ENCODE measurements around the gene NFATC1.

Gene NFATC1

GRCh38 chr18:79556829-79557585 is 161.3 kb downstream of the NFATC1 start:
- no peak for DNase-seq (ENCODE audit: low spot score)

DNA sequence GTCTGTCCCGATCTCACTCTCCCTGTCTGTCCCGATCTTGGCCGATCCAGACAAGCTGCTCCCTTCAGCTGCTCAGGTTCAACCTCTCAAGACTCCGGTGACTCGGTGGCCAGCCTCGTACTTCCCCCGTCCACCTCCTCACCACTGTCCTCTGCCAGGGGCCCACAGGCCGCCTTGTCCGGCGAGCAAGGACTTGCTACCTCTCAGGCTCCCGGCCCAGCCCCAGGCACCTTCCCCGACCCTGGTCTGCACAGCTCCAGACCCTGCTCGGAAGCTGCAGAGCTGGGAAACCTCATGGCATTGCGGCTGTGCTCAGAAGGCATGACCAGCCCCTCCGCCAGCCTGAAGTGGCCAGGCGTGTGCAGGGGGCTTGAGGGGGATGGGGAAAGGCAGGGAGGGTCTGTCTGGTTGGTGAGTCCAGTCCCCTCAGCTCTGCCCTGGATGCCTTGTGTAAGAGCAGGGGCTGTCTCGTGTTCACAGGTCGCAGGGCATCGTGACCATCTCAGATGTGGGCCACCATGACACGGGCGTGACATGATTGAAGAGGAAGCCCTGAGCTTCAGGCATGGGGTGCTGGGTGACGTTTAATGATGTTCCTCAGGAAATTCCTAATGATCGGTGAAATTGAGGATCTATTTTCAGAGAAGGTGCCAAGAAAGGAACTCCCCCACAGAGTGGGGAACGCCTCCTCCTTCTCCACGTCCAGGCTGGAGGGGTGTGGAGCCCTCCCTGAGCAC is 162.6 kb downstream of the NFATC1 start:
- DNase-seq (ENCODE audit: low spot score): no peak

DNA sequence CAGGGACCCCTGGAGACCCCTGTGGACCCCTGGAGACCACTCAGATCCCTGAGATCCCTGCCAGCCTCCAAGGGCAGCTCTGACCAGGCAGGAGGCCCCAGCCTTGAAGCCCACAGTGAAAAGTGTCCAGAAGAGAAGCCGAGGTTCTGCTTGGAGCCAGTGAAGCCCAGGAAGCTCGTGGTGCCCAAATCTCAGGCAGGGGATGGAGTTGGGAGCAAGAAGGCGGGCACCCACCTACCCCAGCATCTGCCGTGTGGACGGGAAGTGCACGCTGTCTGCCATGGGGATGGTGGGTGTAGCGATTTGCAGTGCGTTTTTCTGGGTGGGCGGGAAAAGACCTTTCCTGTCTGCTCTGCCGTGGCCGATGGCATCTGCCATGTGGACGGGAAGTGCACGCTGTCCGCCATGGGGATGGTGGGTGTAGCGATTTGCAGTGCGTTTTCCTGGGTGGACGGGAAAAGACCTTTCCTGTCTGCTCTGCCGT is 163.2 kb downstream of the NFATC1 start:
- no peak for DNase-seq (ENCODE audit: low spot score)

GRCh38 chr18:79559436-79559835 is 163.7 kb downstream of the NFATC1 start:
- DNase-seq (ENCODE audit: low spot score): no peak

DNA sequence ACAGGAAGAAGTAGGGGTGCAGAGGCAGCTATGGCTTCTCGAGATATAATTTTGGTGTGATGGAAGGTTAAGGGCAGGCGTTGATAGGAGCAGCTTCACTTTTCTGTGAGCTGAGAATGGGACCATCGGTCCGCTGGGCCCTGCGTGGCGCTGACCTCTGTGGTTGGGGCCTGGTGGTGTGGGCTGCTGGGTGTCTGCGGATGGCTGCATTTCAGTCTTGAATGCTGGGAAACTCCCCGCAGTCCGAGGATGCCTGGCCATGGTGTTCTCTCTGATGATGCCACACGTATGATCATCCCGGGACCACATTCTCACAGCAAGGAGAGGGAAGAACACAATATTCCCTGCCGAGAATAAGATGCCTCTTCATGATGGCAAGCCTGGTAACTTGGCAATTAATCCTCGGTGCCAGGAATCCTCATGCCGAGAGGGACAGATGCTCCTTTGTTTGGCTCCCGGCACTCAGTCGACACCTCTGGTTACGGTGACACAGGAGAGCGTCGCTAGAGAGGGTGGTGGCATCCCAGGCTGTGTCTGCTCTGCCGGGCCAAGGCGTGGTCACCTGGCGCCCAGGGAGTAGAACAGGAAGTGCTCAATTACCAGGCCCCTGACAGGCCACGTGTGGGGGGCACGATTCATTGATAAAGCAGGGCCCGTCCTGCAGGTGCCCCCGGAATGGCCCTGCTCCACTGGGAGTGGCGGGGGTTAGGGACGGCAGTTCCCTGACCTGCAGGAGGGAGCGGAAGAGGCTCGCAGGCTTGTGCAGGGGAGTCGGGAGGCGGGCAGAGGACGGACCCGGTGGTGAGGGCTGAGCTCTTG is 164.5 kb downstream of the NFATC1 start:
- no peak for DNase-seq (ENCODE audit: low spot score)

DNA sequence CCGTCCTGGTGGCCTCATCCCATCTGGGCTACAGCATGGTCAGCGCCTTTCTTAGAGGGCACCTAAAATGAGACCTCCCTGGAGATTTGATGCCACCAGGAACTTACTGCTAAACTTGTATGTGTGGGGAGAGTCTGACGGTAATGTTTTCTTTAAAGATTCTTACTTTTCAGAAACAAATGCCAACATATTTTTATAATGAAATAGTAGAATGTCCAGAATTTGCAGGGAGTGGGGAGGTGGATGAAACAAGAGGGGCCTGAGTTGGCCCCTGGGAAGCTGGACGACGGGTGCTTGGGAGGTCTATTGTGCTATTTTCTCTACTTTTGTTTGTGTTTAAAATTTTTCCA is 165.1 kb downstream of the NFATC1 start:
- DNase-seq (ENCODE audit: low spot score): no peak

- DNase-seq (ENCODE audit: low spot score): no peak
Measured at GRCh38 chr18:79563949-79564348, 168.2 kb downstream of the NFATC1 start.

DNA sequence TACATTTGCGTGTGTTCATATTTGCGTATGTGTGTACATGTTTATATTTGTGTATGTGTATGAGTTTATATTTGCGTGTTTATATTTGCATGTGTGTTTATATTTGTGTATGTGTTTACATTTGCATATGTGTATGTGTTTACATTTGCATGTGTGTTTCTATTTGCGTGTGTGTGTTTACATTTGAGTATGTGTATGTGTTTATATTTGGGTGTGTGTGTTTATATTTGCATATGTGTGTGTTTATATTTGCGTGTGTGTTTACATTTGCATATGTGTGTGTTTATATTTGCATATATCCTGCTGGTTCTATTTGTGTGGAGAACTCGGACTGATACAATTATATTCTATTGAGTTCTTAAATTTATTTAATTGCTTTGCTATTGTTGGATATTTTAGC is 168.7 kb downstream of the NFATC1 start:
- DNase-seq (ENCODE audit: low spot score): no peak

- DNase-seq (ENCODE audit: low spot score): no peak
Measured at GRCh38 chr18:79566771-79567431, 171.2 kb downstream of the NFATC1 start.

GRCh38 chr18:79567481-79568147 is 171.9 kb downstream of the NFATC1 start:
- DNase-seq (ENCODE audit: low spot score): peak; percentile 92

DNA sequence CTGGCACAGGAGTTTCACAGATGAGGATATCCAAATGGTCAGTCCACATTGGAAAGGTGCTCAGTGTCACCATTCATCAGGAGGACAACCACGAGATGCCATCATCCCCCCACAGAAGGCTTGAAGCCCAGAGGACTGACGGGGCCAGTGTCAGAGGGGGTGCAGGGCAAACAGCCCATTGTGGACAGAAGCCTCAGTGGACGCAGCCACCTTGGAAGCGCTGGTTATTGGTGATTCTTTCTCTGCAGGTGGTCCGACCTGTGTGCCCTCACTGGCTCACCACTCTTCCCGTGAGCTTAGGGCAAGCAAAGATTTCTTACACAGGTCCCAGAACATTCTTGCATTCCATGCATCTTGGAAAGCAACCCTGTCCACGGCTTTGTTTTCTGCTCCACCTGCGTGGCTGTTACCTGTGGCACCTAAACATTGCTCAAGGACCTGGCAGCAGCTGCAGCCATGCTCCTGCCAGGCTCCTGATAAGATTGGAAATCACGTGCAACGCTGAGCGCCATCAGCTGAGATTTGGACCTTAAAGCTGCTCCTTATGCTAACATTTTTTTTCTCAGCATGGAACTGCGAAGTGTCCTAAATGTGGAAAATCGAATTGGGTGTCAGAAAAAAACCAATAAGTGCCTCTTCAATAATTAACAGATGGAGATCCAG is 172.9 kb downstream of the NFATC1 start:
- DNase-seq (ENCODE audit: low spot score): no peak

DNA sequence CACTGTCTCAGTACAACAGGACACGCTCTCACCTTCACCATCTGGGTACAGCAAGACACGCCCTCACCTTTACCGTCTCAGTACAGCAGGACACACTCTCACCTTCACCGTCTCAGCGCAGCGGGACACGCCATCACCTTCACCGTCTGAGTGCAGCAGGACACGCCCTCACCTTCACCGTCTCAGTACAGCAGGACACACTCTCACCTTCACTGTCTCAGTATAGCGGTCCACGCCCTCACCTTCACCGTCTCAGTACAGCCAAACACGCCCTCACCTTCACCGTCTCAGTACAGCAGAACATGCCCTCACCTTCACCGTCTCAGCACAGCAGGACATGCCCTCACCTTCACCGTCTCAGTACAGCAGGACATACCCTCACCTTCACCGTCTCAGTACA is 174.0 kb downstream of the NFATC1 start:
- no peak for DNase-seq (ENCODE audit: low spot score)

GRCh38 chr18:79570266-79571201 is 174.8 kb downstream of the NFATC1 start:
- peak; percentile 64 for DNase-seq (ENCODE audit: low spot score)

DNA sequence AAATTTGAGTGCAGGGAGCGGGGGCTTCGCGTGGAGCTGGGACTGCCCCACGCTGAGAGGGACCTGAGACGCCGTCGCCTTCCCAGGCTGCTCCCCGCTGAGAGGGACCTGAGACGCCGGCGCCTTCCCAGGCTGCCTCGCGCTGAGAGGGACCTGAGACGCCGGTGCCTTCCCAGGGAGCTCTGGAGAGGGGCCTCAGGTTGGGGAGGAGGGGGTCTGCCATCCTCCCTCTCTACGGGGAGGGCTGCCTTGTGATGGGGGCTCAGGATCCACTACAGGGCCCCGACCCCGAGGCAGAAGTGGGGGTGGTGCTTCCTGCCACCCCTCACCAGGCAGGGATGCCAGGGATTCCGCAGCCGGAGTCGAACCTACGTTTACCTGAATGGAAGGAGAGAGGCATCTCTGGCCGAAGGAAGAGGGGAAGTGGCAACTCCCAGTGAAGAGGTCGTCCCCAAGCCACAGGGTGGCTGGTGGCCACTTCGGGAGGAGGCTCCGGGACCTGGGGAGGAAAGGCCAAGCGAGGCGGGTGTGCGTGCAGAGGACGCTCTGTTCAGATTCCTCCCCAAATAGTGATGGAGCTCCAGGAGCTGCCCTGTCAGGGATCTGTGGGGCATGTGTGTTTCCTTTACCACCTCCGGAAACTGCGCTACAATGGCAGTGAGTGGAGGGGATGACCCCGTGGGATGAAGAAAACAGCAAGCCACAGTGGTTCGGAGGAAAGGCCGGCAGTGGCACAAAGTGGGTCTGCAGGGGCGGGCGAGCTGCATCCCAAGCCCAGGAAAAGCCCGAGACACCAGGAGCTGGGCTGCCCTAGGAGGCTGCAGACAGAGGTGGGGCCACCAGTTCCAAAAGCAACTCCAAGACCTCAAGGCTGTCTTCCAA is 175.7 kb downstream of the NFATC1 start:
- no peak for DNase-seq (ENCODE audit: low spot score)

- DNase-seq (ENCODE audit: low spot score): no peak
Measured at GRCh38 chr18:79572093-79572780, 176.5 kb downstream of the NFATC1 start.

GRCh38 chr18:79572848-79573451 is 177.2 kb downstream of the NFATC1 start:
- no peak for DNase-seq (ENCODE audit: low spot score)

- no peak for DNase-seq (ENCODE audit: low spot score)
Measured at GRCh38 chr18:79573921-79574491, 178.3 kb downstream of the NFATC1 start.

All from kidney tubule cell (primary cell).